ENCODE data around the gene MAD1L1.

Gene MAD1L1

GRCh38 chr7:2096692-2097387 is 135.9 kb downstream of the MAD1L1 start:
- no peaks in the 10 kb centered on the region for H3K36me3 ChIP-seq (ENCODE audit: control insufficient read depth, insufficient read depth, low read length)
- H3K4me1 ChIP-seq (ENCODE audit: control insufficient read depth, insufficient read depth, low read length): no peaks in the 10 kb centered on the region
- H3K4me3 ChIP-seq (ENCODE audit: low read length): no peak overlapping the region
- H3K27ac ChIP-seq (ENCODE audit: low read depth, low read length): no peak overlapping the region
- H3K27me3 ChIP-seq (ENCODE audit: control insufficient read depth, insufficient read depth, low read length): no peaks in the 10 kb centered on the region
- H3K9ac ChIP-seq (ENCODE audit: low read length): no peak overlapping the region

DNA sequence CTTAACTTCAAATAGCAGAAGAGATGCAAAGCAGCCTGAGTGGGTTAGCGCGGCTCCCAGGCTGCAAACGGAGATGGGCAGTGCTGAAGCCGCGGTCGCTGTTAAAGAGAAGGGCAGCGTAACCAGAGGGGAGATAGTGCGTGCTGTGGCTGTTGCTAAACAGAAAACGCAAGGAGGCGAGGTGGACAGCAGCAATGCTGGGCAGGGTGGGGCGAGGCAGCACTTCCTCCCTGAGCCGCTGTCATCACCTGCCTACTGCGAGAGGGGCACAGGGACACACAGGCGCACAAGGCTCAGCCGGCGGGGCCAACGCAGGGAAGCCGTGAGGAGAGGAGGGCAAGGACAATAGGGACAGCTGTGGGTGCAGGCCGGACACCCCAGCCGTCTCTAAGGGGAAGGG is 137.3 kb downstream of the MAD1L1 start:
- Histone ChIP-seq H3K4me3 (ENCODE audit: low read length) (no peak overlapping the region), H3K9ac (ENCODE audit: low read length) (no peak overlapping the region)

DNA sequence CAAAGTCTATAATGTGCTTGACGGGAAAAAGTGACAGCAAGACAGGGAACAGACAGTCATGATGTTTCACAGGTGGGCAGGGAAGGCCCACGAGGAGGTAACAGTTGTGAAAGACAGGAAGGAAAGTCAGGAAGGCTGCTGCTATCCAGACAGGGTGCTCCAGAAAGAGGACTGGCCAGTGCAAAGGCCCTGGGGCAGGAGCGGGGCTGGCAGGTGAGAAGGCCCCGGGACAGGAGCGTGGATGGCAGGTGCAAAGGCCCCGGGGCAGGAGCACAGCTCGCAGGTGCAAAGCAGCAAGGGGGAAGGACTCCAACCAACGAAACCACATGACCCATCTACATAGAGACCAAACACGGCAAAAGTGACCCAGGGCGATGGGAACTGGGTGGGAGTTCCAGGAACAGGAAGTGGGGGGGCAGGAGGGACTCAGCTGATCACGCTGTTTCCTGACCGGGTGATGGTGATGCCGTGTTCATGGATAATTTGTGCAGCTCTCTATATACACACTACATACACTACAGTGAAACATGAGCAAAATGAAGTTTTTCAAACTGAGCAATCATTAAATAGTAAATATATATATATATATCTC is 138.2 kb downstream of the MAD1L1 start:
- Histone ChIP-seq H3K27ac (ENCODE audit: low read depth, low read length) (no peak overlapping the region), H3K36me3 (ENCODE audit: control insufficient read depth, insufficient read depth, low read length) (no peaks in the 10 kb centered on the region), H3K4me3 (ENCODE audit: low read length) (no peak overlapping the region), H3K27me3 (ENCODE audit: control insufficient read depth, insufficient read depth, low read length) (no peaks in the 10 kb centered on the region), H3K9ac (ENCODE audit: low read length) (no peak overlapping the region), H3K4me1 (ENCODE audit: control insufficient read depth, insufficient read depth, low read length) (no peaks in the 10 kb centered on the region)

More for the DNA sequence above, 137.3 kb downstream of the MAD1L1 start:
- no peaks in the 10 kb centered on the region for H3K4me1 ChIP-seq (ENCODE audit: control insufficient read depth, insufficient read depth, low read length)
- H3K27ac ChIP-seq (ENCODE audit: low read depth, low read length): no peak overlapping the region
- H3K36me3 ChIP-seq (ENCODE audit: control insufficient read depth, insufficient read depth, low read length): no peaks in the 10 kb centered on the region
- no peaks in the 10 kb centered on the region for H3K27me3 ChIP-seq (ENCODE audit: control insufficient read depth, insufficient read depth, low read length)

DNA sequence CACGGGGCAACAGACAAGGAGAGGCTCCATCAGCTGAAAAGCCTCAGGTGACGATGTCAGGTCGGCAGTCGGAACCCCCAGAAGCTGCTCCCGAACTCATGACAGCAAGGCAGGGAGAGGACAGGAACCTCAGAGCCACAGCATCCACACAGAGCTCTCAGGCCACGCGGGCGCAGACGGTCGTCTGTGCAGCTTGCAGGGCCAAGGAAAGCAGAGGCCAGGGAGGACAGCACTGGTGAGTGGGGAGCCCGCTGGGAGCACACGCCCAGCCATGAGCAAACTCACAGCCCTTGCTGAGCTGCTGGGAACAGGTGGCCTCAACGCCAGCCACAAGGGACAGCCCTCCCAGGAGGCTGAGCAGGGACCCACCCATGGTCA is 138.9 kb downstream of the MAD1L1 start:
- H3K36me3 ChIP-seq (ENCODE audit: control insufficient read depth, insufficient read depth, low read length): no peaks in the 10 kb centered on the region
- no peak overlapping the region for H3K27ac ChIP-seq (ENCODE audit: low read depth, low read length)
- H3K4me3 ChIP-seq (ENCODE audit: low read length): no peak overlapping the region
- no peaks in the 10 kb centered on the region for H3K27me3 ChIP-seq (ENCODE audit: control insufficient read depth, insufficient read depth, low read length)
- H3K9ac ChIP-seq (ENCODE audit: low read length): no peak overlapping the region
- H3K4me1 ChIP-seq (ENCODE audit: control insufficient read depth, insufficient read depth, low read length): no peaks in the 10 kb centered on the region

DNA sequence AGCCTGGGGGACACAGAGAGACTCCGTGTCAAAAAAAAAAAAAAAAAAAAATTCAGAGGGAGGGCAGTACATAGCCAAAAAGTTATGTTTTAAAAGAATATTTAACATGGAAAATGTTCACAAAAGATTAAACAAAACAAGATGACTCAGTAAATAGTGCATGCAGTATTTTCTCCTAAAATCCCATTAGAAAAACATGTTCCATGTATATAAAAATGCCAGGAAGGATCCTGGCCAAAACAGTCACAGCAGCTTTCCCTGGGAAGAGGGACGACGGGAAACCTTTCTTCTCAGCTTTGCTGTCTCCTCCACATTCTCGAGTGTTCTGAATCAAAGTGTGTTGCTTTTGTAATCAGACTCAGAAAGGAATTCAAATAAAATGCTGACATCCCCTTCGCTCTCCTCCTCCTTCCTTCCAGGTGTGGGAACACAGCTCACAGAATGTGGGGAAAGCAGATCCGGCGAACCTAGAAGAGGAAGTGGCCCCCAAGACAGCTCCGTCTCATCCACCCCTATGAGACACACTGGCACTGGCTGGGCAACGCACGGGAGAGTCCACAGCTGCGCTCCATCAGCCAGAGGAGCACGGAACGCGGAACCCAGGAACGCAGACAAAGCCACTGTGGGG is 139.4 kb downstream of the MAD1L1 start:
- H3K36me3 ChIP-seq (ENCODE audit: control insufficient read depth, insufficient read depth, low read length): no peaks in the 10 kb centered on the region
- H3K4me1 ChIP-seq (ENCODE audit: control insufficient read depth, insufficient read depth, low read length): no peaks in the 10 kb centered on the region
- H3K4me3 ChIP-seq (ENCODE audit: low read length): no peak overlapping the region
- no peaks in the 10 kb centered on the region for H3K27me3 ChIP-seq (ENCODE audit: control insufficient read depth, insufficient read depth, low read length)
- H3K27ac ChIP-seq (ENCODE audit: low read depth, low read length): no peak overlapping the region
- no peak overlapping the region for H3K9ac ChIP-seq (ENCODE audit: low read length)

GRCh38 chr7:2092279-2092678 is 140.5 kb downstream of the MAD1L1 start:
- H3K36me3 ChIP-seq (ENCODE audit: control insufficient read depth, insufficient read depth, low read length): no peaks in the 10 kb centered on the region
- no peak overlapping the region for H3K9ac ChIP-seq (ENCODE audit: low read length)
- no peak overlapping the region for H3K27ac ChIP-seq (ENCODE audit: low read depth, low read length)
- H3K4me3 ChIP-seq (ENCODE audit: low read length): no peak overlapping the region
- no peaks in the 10 kb centered on the region for H3K4me1 ChIP-seq (ENCODE audit: control insufficient read depth, insufficient read depth, low read length)
- no peaks in the 10 kb centered on the region for H3K27me3 ChIP-seq (ENCODE audit: control insufficient read depth, insufficient read depth, low read length)

- Histone ChIP-seq H3K4me3 (ENCODE audit: low read length) (no peak overlapping the region), H3K27ac (ENCODE audit: low read depth, low read length) (no peak overlapping the region)
These were observed 141.9 kb downstream of the MAD1L1 start for GRCh38 chr7:2090526-2091520.

GRCh38 chr7:2088801-2089200 is 143.9 kb downstream of the MAD1L1 start:
- H3K4me3 ChIP-seq (ENCODE audit: low read length): no peak overlapping the region
- H3K27me3 ChIP-seq (ENCODE audit: control insufficient read depth, insufficient read depth, low read length): no peaks in the 10 kb centered on the region
- no peak overlapping the region for H3K27ac ChIP-seq (ENCODE audit: low read depth, low read length)
- H3K36me3 ChIP-seq (ENCODE audit: control insufficient read depth, insufficient read depth, low read length): no peaks in the 10 kb centered on the region
- H3K9ac ChIP-seq (ENCODE audit: low read length): no peak overlapping the region
- no peaks in the 10 kb centered on the region for H3K4me1 ChIP-seq (ENCODE audit: control insufficient read depth, insufficient read depth, low read length)

More at GRCh38 chr7:2090526-2091520, 141.9 kb downstream of the MAD1L1 start:
- Histone ChIP-seq H3K36me3 (ENCODE audit: control insufficient read depth, insufficient read depth, low read length) (no peaks in the 10 kb centered on the region), H3K27me3 (ENCODE audit: control insufficient read depth, insufficient read depth, low read length) (no peaks in the 10 kb centered on the region), H3K9ac (ENCODE audit: low read length) (no peak overlapping the region), H3K4me1 (ENCODE audit: control insufficient read depth, insufficient read depth, low read length) (no peaks in the 10 kb centered on the region)

GRCh38 chr7:2087744-2088143 is 145.0 kb downstream of the MAD1L1 start:
- Histone ChIP-seq H3K4me1 (ENCODE audit: control insufficient read depth, insufficient read depth, low read length) (no peaks in the 10 kb centered on the region), H3K36me3 (ENCODE audit: control insufficient read depth, insufficient read depth, low read length) (no peaks in the 10 kb centered on the region), H3K4me3 (ENCODE audit: low read length) (no peak overlapping the region), H3K9ac (ENCODE audit: low read length) (no peak overlapping the region), H3K27ac (ENCODE audit: low read depth, low read length) (no peak overlapping the region), H3K27me3 (ENCODE audit: control insufficient read depth, insufficient read depth, low read length) (no peaks in the 10 kb centered on the region)

DNA sequence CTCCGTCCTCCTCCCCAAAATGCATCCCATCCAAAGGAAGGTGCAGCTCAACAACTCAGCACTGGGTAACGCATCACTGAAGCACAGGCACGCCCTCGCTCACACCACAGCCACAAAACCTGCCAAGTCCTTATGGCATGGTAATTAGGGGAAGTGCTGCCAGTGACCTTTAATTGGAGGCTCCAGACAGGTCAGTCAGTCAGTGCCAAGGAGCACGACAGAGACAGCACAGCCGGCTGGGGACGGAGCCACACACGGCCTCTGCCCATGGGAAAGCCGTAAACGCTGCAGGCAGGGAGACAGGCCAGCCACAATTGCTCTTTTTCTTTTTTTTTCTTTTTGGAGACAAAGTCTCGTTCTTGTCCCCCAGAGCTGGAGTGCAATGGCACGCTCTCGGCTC is 146.5 kb downstream of the MAD1L1 start:
- no peak overlapping the region for H3K27ac ChIP-seq (ENCODE audit: low read depth, low read length)
- H3K36me3 ChIP-seq (ENCODE audit: control insufficient read depth, insufficient read depth, low read length): no peaks in the 10 kb centered on the region
- H3K9ac ChIP-seq (ENCODE audit: low read length): no peak overlapping the region
- no peak overlapping the region for H3K4me3 ChIP-seq (ENCODE audit: low read length)
- H3K4me1 ChIP-seq (ENCODE audit: control insufficient read depth, insufficient read depth, low read length): no peaks in the 10 kb centered on the region
- H3K27me3 ChIP-seq (ENCODE audit: control insufficient read depth, insufficient read depth, low read length): no peaks in the 10 kb centered on the region

DNA sequence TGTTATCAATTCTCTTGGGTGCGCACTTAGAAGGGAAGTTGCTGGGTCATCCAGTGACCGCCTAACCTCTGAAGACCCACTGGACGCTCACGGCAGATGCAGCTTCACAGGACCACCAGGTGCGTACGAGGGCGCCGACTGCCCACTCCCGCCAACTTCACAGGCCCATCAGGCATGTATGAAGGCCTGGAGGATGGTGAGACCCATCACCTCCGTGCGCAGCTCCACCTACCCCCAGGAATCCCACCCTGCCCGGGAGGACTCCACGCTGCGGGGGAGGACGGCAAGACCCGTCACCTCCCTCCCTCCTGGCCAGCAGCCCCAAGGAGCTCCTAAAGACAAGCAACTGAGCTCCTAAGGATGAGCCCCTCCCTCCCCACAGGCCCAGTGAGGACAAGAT is 146.9 kb downstream of the MAD1L1 start:
- Histone ChIP-seq H3K27me3 (ENCODE audit: control insufficient read depth, insufficient read depth, low read length) (no peaks in the 10 kb centered on the region), H3K4me3 (ENCODE audit: low read length) (no peak overlapping the region), H3K4me1 (ENCODE audit: control insufficient read depth, insufficient read depth, low read length) (no peaks in the 10 kb centered on the region), H3K27ac (ENCODE audit: low read depth, low read length) (no peak overlapping the region), H3K9ac (ENCODE audit: low read length) (no peak overlapping the region), H3K36me3 (ENCODE audit: control insufficient read depth, insufficient read depth, low read length) (no peaks in the 10 kb centered on the region)

Data from rectal smooth muscle tissue (tissue), 1 donor.